ENCODE results near the gene CFAP54.

DNA sequence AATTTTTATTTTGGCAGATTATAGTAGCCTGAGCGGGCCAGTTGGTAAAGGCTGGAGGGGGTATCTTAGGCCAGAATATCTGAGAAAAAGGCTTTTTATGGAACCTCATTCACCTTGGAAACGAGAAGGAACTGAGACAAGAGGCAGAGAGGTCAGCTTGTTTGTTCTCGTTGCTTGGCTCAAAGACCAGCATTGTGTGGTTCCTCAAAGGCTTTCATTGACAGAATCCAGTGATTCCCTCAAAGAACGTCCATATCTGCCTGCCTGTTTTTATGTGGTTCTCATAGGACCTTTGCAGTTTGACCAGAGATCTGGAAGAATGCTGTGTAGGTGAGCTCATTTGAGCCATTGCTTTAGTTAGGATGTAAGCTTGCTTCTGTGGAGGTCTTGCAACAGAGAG, 117.3 kb downstream of the CFAP54 start:
- TF ChIP-seq EZH2 (IDR thresholded peaks at IDR 0.05; ENCODE audit: borderline replicate concordance, low read depth, low read length, severe bottlenecking) (no peak), POLR2A (IDR thresholded peaks at IDR 0.05; ENCODE audit: low read depth, low read length) (no peak), MYC (IDR thresholded peaks at IDR 0.05; ENCODE audit: low read depth, low read length) (no peak), CTCF (IDR thresholded peaks at IDR 0.05; ENCODE audit: extremely low read depth in 1 of 2, insufficient read depth in 1 of 2, low read depth in 1 of 2, low read length in 2 of 2) (no peak)
- TF ChIP-seq, protein P1, sequence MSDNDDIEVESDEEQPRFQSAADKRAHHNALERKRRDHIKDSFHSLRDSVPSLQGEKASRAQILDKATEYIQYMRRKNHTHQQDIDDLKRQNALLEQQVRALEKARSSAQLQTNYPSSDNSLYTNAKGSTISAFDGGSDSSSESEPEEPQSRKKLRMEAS (IDR thresholded peaks at IDR 0.05; ENCODE audit: insufficient read depth, insufficient read length), result no peak

Measured in endothelial cell of umbilical vein (primary cell).